Measurements from ENCODE around the gene TSC22D4. TPM values are rescaled to one million over a fixed set of nuclear protein-coding genes. Genes with fewer than 3 reads are reported as not detected.
"Not testable (repeated sequence)": the region's sequence is repeated elsewhere in the genome, so short reads cannot be mapped to it uniquely, and the experiment has no call there.

The TSC22D4 gene
- total and polyA plus RNA-seq, 2 donors (not counting 1 experiment from before 2014, with no cell fraction given): 13.2 to 21.1 TPM

- Histone ChIP-seq H2AFZ (ENCODE audit: low read length) (no peak overlapping the region), H3K9ac (ENCODE audit: insufficient read depth, low read length) (no peak overlapping the region), H3K4me1 (ENCODE audit: control insufficient read depth, extremely low read depth, insufficient read depth, low read length) (peaks cover 22% of the 10 kb centered on the region), H3K9me3 (ENCODE audit: control insufficient read depth, insufficient read depth, low read depth, low read length) (no peaks in the 10 kb centered on the region), H3K4me3 (replicated peaks in 1 of 4; ENCODE audit: control extremely low read depth in 1 of 4, insufficient read depth in 1 of 4, low read depth in 3 of 4, low read length in 4 of 4) (no peak overlapping the region), H3K27me3 (ENCODE audit: control insufficient read depth, insufficient read depth, low read length) (no peaks in the 10 kb centered on the region), H4K20me1 (ENCODE audit: control insufficient read depth, extremely low read depth, insufficient read depth, low read length) (no peaks in the 10 kb centered on the region), H3K36me3 (ENCODE audit: control insufficient read depth, insufficient read depth, low read length) (no peaks in the 10 kb centered on the region), H3K4me2 (ENCODE audit: extremely low read depth, insufficient read depth, low read length) (no peak overlapping the region), H3K79me2 (ENCODE audit: control insufficient read depth, insufficient read depth, low read length) (no peaks in the 10 kb centered on the region), H3K27ac (ENCODE audit: insufficient read depth, low read length) (no peak overlapping the region)
- no peak for DNase-seq (ENCODE audit: low read depth in 2 of 2)
- TF ChIP-seq, protein P1, sequence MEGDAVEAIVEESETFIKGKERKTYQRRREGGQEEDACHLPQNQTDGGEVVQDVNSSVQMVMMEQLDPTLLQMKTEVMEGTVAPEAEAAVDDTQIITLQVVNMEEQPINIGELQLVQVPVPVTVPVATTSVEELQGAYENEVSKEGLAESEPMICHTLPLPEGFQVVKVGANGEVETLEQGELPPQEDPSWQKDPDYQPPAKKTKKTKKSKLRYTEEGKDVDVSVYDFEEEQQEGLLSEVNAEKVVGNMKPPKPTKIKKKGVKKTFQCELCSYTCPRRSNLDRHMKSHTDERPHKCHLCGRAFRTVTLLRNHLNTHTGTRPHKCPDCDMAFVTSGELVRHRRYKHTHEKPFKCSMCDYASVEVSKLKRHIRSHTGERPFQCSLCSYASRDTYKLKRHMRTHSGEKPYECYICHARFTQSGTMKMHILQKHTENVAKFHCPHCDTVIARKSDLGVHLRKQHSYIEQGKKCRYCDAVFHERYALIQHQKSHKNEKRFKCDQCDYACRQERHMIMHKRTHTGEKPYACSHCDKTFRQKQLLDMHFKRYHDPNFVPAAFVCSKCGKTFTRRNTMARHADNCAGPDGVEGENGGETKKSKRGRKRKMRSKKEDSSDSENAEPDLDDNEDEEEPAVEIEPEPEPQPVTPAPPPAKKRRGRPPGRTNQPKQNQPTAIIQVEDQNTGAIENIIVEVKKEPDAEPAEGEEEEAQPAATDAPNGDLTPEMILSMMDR (conservative IDR thresholded peaks at IDR 0.05 in 1 of 2, IDR thresholded peaks at IDR 0.05 in 1 of 2; ENCODE audit: low read depth in 1 of 2, low read length in 2 of 2): no peak
- no peak for TF ChIP-seq EZH2 (IDR thresholded peaks at IDR 0.05; ENCODE audit: low read length, missing control alignments)
These were observed 37.1 kb downstream of the TSC22D4 start for GRCh38 chr7:100441641-100442535.

DNA sequence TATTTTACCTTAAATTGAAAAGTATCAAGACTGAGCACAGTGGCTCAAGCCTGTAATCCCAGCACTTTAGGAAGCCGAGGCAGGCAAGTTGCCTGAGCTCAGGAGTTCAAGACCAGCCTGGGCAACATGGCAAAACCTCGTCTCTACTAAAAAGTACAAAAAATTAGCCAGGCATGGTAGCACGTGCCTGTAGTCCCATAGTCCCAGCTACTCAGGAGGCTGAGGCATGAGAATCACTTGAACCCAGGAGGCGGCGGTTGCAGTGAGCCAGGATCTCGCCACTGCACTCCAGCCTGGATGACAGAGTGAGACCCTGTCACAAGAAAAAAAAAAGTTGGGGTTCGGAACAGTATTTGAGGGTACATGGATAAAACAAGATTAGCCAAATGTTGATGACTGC lies 39.8 kb downstream of the TSC22D4 start:
- not testable (repeated sequence) for H4K20me1 ChIP-seq (ENCODE audit: control insufficient read depth, extremely low read depth, insufficient read depth, low read length); H3K9ac ChIP-seq (ENCODE audit: insufficient read depth, low read length); H2AFZ ChIP-seq (ENCODE audit: low read length)

DNA sequence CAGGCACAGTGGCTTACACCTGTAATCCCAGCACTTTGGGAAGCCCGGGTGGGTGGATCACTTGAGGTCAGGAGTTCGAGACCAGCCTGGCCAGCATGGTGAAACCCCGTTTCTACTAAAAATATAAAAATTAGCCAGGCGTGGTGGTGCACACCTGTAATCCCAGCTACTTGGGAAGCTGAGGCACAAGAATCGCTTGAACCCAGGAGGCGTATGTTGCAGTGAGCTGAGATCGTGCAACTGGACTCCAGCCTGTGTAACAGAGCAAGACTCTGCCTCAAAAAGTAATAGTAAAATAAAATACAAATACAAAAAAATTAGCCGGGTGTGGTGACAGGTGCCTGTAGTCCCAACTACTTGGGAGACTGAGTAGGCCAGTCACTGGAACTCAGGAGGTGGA lies 40.3 kb downstream of the TSC22D4 start:
- not testable (repeated sequence) for H2AFZ ChIP-seq (ENCODE audit: low read length); H3K9ac ChIP-seq (ENCODE audit: insufficient read depth, low read length); H3K27me3 ChIP-seq (ENCODE audit: control insufficient read depth, insufficient read depth, low read length); H3K4me2 ChIP-seq (ENCODE audit: extremely low read depth, insufficient read depth, low read length); H3K36me3 ChIP-seq (ENCODE audit: control insufficient read depth, insufficient read depth, low read length); DNase-seq (ENCODE audit: low read depth in 2 of 2); H3K9me3 ChIP-seq (ENCODE audit: control insufficient read depth, insufficient read depth, low read depth, low read length); H3K4me3 ChIP-seq (replicated peaks in 1 of 4; ENCODE audit: control extremely low read depth in 1 of 4, insufficient read depth in 1 of 4, low read depth in 3 of 4, low read length in 4 of 4); H4K20me1 ChIP-seq (ENCODE audit: control insufficient read depth, extremely low read depth, insufficient read depth, low read length); H3K4me1 ChIP-seq (ENCODE audit: control insufficient read depth, extremely low read depth, insufficient read depth, low read length)
- H3K79me2 ChIP-seq (ENCODE audit: control insufficient read depth, insufficient read depth, low read length): peaks cover 21% of the 10 kb centered on the region
- H3K27ac ChIP-seq (ENCODE audit: insufficient read depth, low read length): peak overlapping the region; percentile 70

More for the DNA sequence above, 39.8 kb downstream of the TSC22D4 start:
- H3K4me2 ChIP-seq (ENCODE audit: extremely low read depth, insufficient read depth, low read length); DNase-seq (ENCODE audit: low read depth in 2 of 2); H3K36me3 ChIP-seq (ENCODE audit: control insufficient read depth, insufficient read depth, low read length); H3K4me3 ChIP-seq (replicated peaks in 1 of 4; ENCODE audit: control extremely low read depth in 1 of 4, insufficient read depth in 1 of 4, low read depth in 3 of 4, low read length in 4 of 4); H3K9me3 ChIP-seq (ENCODE audit: control insufficient read depth, insufficient read depth, low read depth, low read length); H3K27me3 ChIP-seq (ENCODE audit: control insufficient read depth, insufficient read depth, low read length): not testable (repeated sequence)
- peaks cover 11% of the 10 kb centered on the region for H3K4me1 ChIP-seq (ENCODE audit: control insufficient read depth, extremely low read depth, insufficient read depth, low read length)
- H3K27ac ChIP-seq (ENCODE audit: insufficient read depth, low read length): peak overlapping the region; percentile 70
- H3K79me2 ChIP-seq (ENCODE audit: control insufficient read depth, insufficient read depth, low read length): peaks cover 15% of the 10 kb centered on the region

DNA sequence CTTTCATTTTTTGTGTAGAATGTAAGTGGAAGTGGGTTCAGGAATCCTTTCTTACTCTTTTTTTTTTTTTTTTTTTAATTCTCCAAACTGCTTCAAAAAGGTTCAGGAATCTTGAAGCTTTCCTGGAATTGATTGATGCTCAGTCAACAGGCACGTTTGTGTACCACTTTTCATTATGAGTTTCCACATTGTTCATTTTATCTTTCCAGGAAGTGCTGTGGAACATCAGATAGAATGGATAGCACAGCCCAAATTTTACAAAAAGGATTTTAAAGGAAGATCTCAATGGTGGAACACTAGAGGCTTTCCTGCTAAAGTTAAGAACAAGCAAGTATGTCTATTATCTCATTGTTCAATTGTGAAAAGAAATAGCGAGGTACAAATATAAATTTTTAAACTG lies 40.8 kb downstream of the TSC22D4 start:
- Histone ChIP-seq H3K4me3 (replicated peaks in 1 of 4; ENCODE audit: control extremely low read depth in 1 of 4, insufficient read depth in 1 of 4, low read depth in 3 of 4, low read length in 4 of 4) (no peak overlapping the region), H3K4me2 (ENCODE audit: extremely low read depth, insufficient read depth, low read length) (no peak overlapping the region), H3K9ac (ENCODE audit: insufficient read depth, low read length) (no peak overlapping the region), H3K9me3 (ENCODE audit: control insufficient read depth, insufficient read depth, low read depth, low read length) (no peaks in the 10 kb centered on the region), H3K27me3 (ENCODE audit: control insufficient read depth, insufficient read depth, low read length) (no peaks in the 10 kb centered on the region), H3K36me3 (ENCODE audit: control insufficient read depth, insufficient read depth, low read length) (peaks cover 9% of the 10 kb centered on the region), H3K79me2 (ENCODE audit: control insufficient read depth, insufficient read depth, low read length) (peaks cover 25% of the 10 kb centered on the region), H3K27ac (ENCODE audit: insufficient read depth, low read length) (no peak overlapping the region), H4K20me1 (ENCODE audit: control insufficient read depth, extremely low read depth, insufficient read depth, low read length) (no peaks in the 10 kb centered on the region), H2AFZ (ENCODE audit: low read length) (no peak overlapping the region), H3K4me1 (ENCODE audit: control insufficient read depth, extremely low read depth, insufficient read depth, low read length) (peaks cover 8% of the 10 kb centered on the region)
- no peak for DNase-seq (ENCODE audit: low read depth in 2 of 2)
- TF ChIP-seq, protein P1 (conservative IDR thresholded peaks at IDR 0.05 in 1 of 2, IDR thresholded peaks at IDR 0.05 in 1 of 2; ENCODE audit: low read depth in 1 of 2, low read length in 2 of 2): no peak
- TF ChIP-seq EZH2 (IDR thresholded peaks at IDR 0.05; ENCODE audit: low read length, missing control alignments): no peak

Measured in fibroblast of lung (primary cell).